ENCODE data around the gene PURB. TPM values are rescaled to one million over a fixed set of nuclear protein-coding genes. Genes with fewer than 3 reads are reported as not detected.

PURB gene
- total and polyA plus RNA-seq, 10 of the 15 experiments (the other 5 are each of a cell fraction or from before 2014, with no cell fraction given) = 0.77 to 18.6 (median 8.9) TPM

Other genes with a start within 250 kb of the PURB start
- 22.4 and 23.9 TPM in 2 replicates for gene ZMIZ2, start 136.7 kb downstream of the PURB start, total RNA-seq (2014; rRNA removed)
- 12.6 and 13.4 TPM in 2 replicates for gene ZMIZ2, start 136.7 kb downstream of the PURB start, total RNA-seq (2014; rRNA removed; fragmentation: Illumina TruSeq; extraction: Trizol)
- 127 and 158 TPM in 2 replicates for gene ZMIZ2, start 136.7 kb downstream of the PURB start, total RNA-seq (2021)
- 9.9 and 20.5 TPM in 2 replicates for gene ZMIZ2, start 136.7 kb downstream of the PURB start, polyA plus RNA-seq (2011; rRNA removed)
- gene ZMIZ2, start 136.7 kb downstream of the PURB start, polyA plus RNA-seq (2014; fragmentation: Illumina TruSeq; extraction: Trizol) = 20.0 and 47.0 TPM in 2 replicates
- gene ZMIZ2, start 136.7 kb downstream of the PURB start, polyA plus RNA-seq (2014; fragmentation: Nextera tagmentation; extraction: Ambion mirVana) = 1 to 10 TPM in 1 of 2 experiments, under 1 TPM in 1; 0.71 to 1.5 TPM
- 68.1 and 79.0 TPM in 2 replicates for gene ZMIZ2, start 136.7 kb downstream of the PURB start, polyA plus RNA-seq (2014; rRNA removed)
- 1 to 10 TPM; 6.8 to 7.5 TPM for gene ZMIZ2, start 136.7 kb downstream of the PURB start, polyA plus RNA-seq (2016; fragmentation: Nextera tagmentation; extraction: Ambion mirVana)
- gene PPIA, start 88.8 kb downstream of the PURB start, total RNA-seq (2014; rRNA removed) = 4,456 and 4,588 TPM in 2 replicates
- gene PPIA, start 88.8 kb downstream of the PURB start, total RNA-seq (2014; rRNA removed; fragmentation: Illumina TruSeq; extraction: Trizol) = 4,167 and 4,257 TPM in 2 replicates
- gene PPIA, start 88.8 kb downstream of the PURB start, total RNA-seq (2021) = 2,712 and 2,761 TPM in 2 replicates
- 5,180 and 5,731 TPM in 2 replicates for gene PPIA, start 88.8 kb downstream of the PURB start, polyA plus RNA-seq (2011; rRNA removed)
- gene PPIA, start 88.8 kb downstream of the PURB start, polyA plus RNA-seq (2014; fragmentation: Illumina TruSeq; extraction: Trizol) = 7,982 and 8,071 TPM in 2 replicates
- 1,000 to 10,000 TPM; 4,393 to 4,550 TPM for gene PPIA, start 88.8 kb downstream of the PURB start, polyA plus RNA-seq (2014; fragmentation: Nextera tagmentation; extraction: Ambion mirVana)
- 5,467 and 5,874 TPM in 2 replicates for gene PPIA, start 88.8 kb downstream of the PURB start, polyA plus RNA-seq (2014; rRNA removed)
- 1,000 to 10,000 TPM; 5,978 to 5,991 TPM for gene PPIA, start 88.8 kb downstream of the PURB start, polyA plus RNA-seq (2016; fragmentation: Nextera tagmentation; extraction: Ambion mirVana)
- gene H2AZ2, start 37.4 kb downstream of the PURB start, total RNA-seq (2014; rRNA removed) = 268 and 270 TPM in 2 replicates
- gene H2AZ2, start 37.4 kb downstream of the PURB start, total RNA-seq (2014; rRNA removed; fragmentation: Illumina TruSeq; extraction: Trizol) = 166 and 170 TPM in 2 replicates
- 212 and 219 TPM in 2 replicates for gene H2AZ2, start 37.4 kb downstream of the PURB start, total RNA-seq (2021)
- 285 and 347 TPM in 2 replicates for gene H2AZ2, start 37.4 kb downstream of the PURB start, polyA plus RNA-seq (2011; rRNA removed)
- 154 and 167 TPM in 2 replicates for gene H2AZ2, start 37.4 kb downstream of the PURB start, polyA plus RNA-seq (2014; fragmentation: Illumina TruSeq; extraction: Trizol)
- gene H2AZ2, start 37.4 kb downstream of the PURB start, polyA plus RNA-seq (2014; fragmentation: Nextera tagmentation; extraction: Ambion mirVana) = 100 to 1,000 TPM; 118 to 162 TPM
- gene H2AZ2, start 37.4 kb downstream of the PURB start, polyA plus RNA-seq (2014; rRNA removed) = 234 and 282 TPM in 2 replicates
- 100 to 1,000 TPM; 358 to 366 TPM for gene H2AZ2, start 37.4 kb downstream of the PURB start, polyA plus RNA-seq (2016; fragmentation: Nextera tagmentation; extraction: Ambion mirVana)
- 154 and 176 TPM in 2 replicates for gene MYO1G, start 93.5 kb upstream of the PURB start, total RNA-seq (2014; rRNA removed)
- 63.7 and 66.1 TPM in 2 replicates for gene MYO1G, start 93.5 kb upstream of the PURB start, total RNA-seq (2014; rRNA removed; fragmentation: Illumina TruSeq; extraction: Trizol)
- 224 and 232 TPM in 2 replicates for gene MYO1G, start 93.5 kb upstream of the PURB start, total RNA-seq (2021)
- 54.3 and 118 TPM in 2 replicates for gene MYO1G, start 93.5 kb upstream of the PURB start, polyA plus RNA-seq (2011; rRNA removed)
- gene MYO1G, start 93.5 kb upstream of the PURB start, polyA plus RNA-seq (2014; fragmentation: Illumina TruSeq; extraction: Trizol) = 36.1 and 77.2 TPM in 2 replicates
- 1 to 10 TPM; 1.8 to 3.3 TPM for gene MYO1G, start 93.5 kb upstream of the PURB start, polyA plus RNA-seq (2014; fragmentation: Nextera tagmentation; extraction: Ambion mirVana)
- gene MYO1G, start 93.5 kb upstream of the PURB start, polyA plus RNA-seq (2014; rRNA removed) = 150 and 184 TPM in 2 replicates
- gene MYO1G, start 93.5 kb upstream of the PURB start, polyA plus RNA-seq (2016; fragmentation: Nextera tagmentation; extraction: Ambion mirVana) = 100 to 1,000 TPM; 185 to 216 TPM
- 71.6 and 74.7 TPM in 2 replicates for gene CCM2, start 114.7 kb upstream of the PURB start, total RNA-seq (2014; rRNA removed)
- 34.3 and 35.6 TPM in 2 replicates for gene CCM2, start 114.7 kb upstream of the PURB start, total RNA-seq (2014; rRNA removed; fragmentation: Illumina TruSeq; extraction: Trizol)
- 61.2 and 61.6 TPM in 2 replicates for gene CCM2, start 114.7 kb upstream of the PURB start, total RNA-seq (2021)
- 22.5 and 30.2 TPM in 2 replicates for gene CCM2, start 114.7 kb upstream of the PURB start, polyA plus RNA-seq (2011; rRNA removed)
- gene CCM2, start 114.7 kb upstream of the PURB start, polyA plus RNA-seq (2014; fragmentation: Illumina TruSeq; extraction: Trizol) = 19.1 and 36.2 TPM in 2 replicates
- 1 to 10 TPM in 1 of 2 experiments, under 1 TPM in 1; 1.00 to 4.1 TPM for gene CCM2, start 114.7 kb upstream of the PURB start, polyA plus RNA-seq (2014; fragmentation: Nextera tagmentation; extraction: Ambion mirVana)
- gene CCM2, start 114.7 kb upstream of the PURB start, polyA plus RNA-seq (2014; rRNA removed) = 70.8 and 73.7 TPM in 2 replicates
- gene CCM2, start 114.7 kb upstream of the PURB start, polyA plus RNA-seq (2016; fragmentation: Nextera tagmentation; extraction: Ambion mirVana) = 10 to 100 TPM; 75.2 to 82.3 TPM
- not detected in 2 replicates for gene NACAD, start 203.4 kb upstream of the PURB start, total RNA-seq (2014; rRNA removed)
- gene NACAD, start 203.4 kb upstream of the PURB start, total RNA-seq (2014; rRNA removed; fragmentation: Illumina TruSeq; extraction: Trizol) = not detected in 2 replicates
- gene NACAD, start 203.4 kb upstream of the PURB start, total RNA-seq (2021) = not detected in 2 replicates
- gene NACAD, start 203.4 kb upstream of the PURB start, polyA plus RNA-seq (2011; rRNA removed) = not detected in 2 replicates
- not detected in 2 replicates for gene NACAD, start 203.4 kb upstream of the PURB start, polyA plus RNA-seq (2014; fragmentation: Illumina TruSeq; extraction: Trizol)
- gene NACAD, start 203.4 kb upstream of the PURB start, polyA plus RNA-seq (2014; fragmentation: Nextera tagmentation; extraction: Ambion mirVana) = not detected
- gene NACAD, start 203.4 kb upstream of the PURB start, polyA plus RNA-seq (2014; rRNA removed) = not detected in 2 replicates
- gene NACAD, start 203.4 kb upstream of the PURB start, polyA plus RNA-seq (2016; fragmentation: Nextera tagmentation; extraction: Ambion mirVana) = not detected
- gene TBRG4, start 226.2 kb upstream of the PURB start, total RNA-seq (2014; rRNA removed) = 124 and 128 TPM in 2 replicates
- gene TBRG4, start 226.2 kb upstream of the PURB start, total RNA-seq (2014; rRNA removed; fragmentation: Illumina TruSeq; extraction: Trizol) = 54.5 and 59.6 TPM in 2 replicates
- 109 and 117 TPM in 2 replicates for gene TBRG4, start 226.2 kb upstream of the PURB start, total RNA-seq (2021)
- 79.4 and 126 TPM in 2 replicates for gene TBRG4, start 226.2 kb upstream of the PURB start, polyA plus RNA-seq (2011; rRNA removed)
- 58.8 and 119 TPM in 2 replicates for gene TBRG4, start 226.2 kb upstream of the PURB start, polyA plus RNA-seq (2014; fragmentation: Illumina TruSeq; extraction: Trizol)
- 10 to 100 TPM in 1 of 2 experiments, 1 to 10 TPM in 1; 8.4 to 13.3 TPM for gene TBRG4, start 226.2 kb upstream of the PURB start, polyA plus RNA-seq (2014; fragmentation: Nextera tagmentation; extraction: Ambion mirVana)
- gene TBRG4, start 226.2 kb upstream of the PURB start, polyA plus RNA-seq (2014; rRNA removed) = 104 and 111 TPM in 2 replicates
- gene TBRG4, start 226.2 kb upstream of the PURB start, polyA plus RNA-seq (2016; fragmentation: Nextera tagmentation; extraction: Ambion mirVana) = 100 to 1,000 TPM; 124 to 130 TPM